B cell (primary cell): ENCODE data around the gene CEL. TPM values are rescaled to one million over a fixed set of nuclear protein-coding genes. Genes with fewer than 3 reads are reported as not detected.

Experiments
- ATAC-seq: fragments of 200-7000 bp; cut with Tn5 transposase; one replicate; pipeline ENCODE4 v1.10.0; 2021; ENCODE audit warnings: low read depth, mild to moderate bottlenecking, moderate number of reproducible peaks, moderate library complexity
- CTCF ChIA-PET: fragments of 350-600 bp; sonication (Branson Sonifier 250); formaldehyde crosslinking; loops from one replicate; lab custom pipeline; 2021; ENCODE audit warnings: antibody characterized with exemption, inconsistent platforms; lab: Charles Lee
- POLR2A ChIA-PET: fragments of 350-600 bp; sonication (Branson Sonifier 250); formaldehyde crosslinking; loops from one replicate; lab custom pipeline; 2021; ENCODE audit warnings: antibody characterized with exemption; lab: Charles Lee
- DNase-seq: peaks from one replicate; pipeline ENCODE4 v3.0.0; 2013
- H2AFZ ChIP-seq: 2 replicates; pipeline ENCODE4 v1.6.1; 2012; ENCODE audit warnings: mild to moderate bottlenecking, low read depth, low read length; ENCODE audit not compliant: insufficient read depth, poor library complexity, severe bottlenecking
- H3K27ac ChIP-seq, 2 donors: 1 replicate in 1 of 2; 2 replicates in 1 of 2; pipeline ENCODE4 v1.5.1; 2012 to 2013; ENCODE audit warnings: low read length in 2 of 2, mild to moderate bottlenecking in 2 of 2, moderate library complexity in 1 of 2
- H3K27me3 ChIP-seq, 4 experiments: fragments of 200-600 bp in 1 of 4; sonication (generic) in 1 of 4; replicated peaks in 1 of 4; 1 replicate in 2 of 4; 2 replicates in 2 of 4; pipeline versions ENCODE4 v1.6.1 to v1.7.0; 2013 to 2016; ENCODE audit warnings: low read length in 3 of 4, mild to moderate bottlenecking in 2 of 4, mixed read lengths in 1 of 4, moderate library complexity in 1 of 4; ENCODE audit not compliant: insufficient read depth in 4 of 4, control insufficient read depth in 3 of 4; ENCODE audit errors: control extremely low read depth in 1 of 4
- H3K36me3 ChIP-seq, 2 experiments: replicated peaks in 1 of 2; 1 replicate in 1 of 2; 2 replicates in 1 of 2; pipeline versions ENCODE4 v1.6.1 to v1.7.1; 2013; ENCODE audit warnings: low read length in 1 of 2; ENCODE audit not compliant: insufficient read depth in 2 of 2, control insufficient read depth in 1 of 2; ENCODE audit errors: control extremely low read depth in 1 of 2, extremely low read depth in 1 of 2
- H3K4me1 ChIP-seq, 2 donors: fragments of 200-600 bp in 1 of 2; sonication (generic) in 1 of 2; 1 replicate in 1 of 2; 2 replicates in 1 of 2; pipeline versions ENCODE4 v1.5.1 to v1.6.1; 2013 to 2017; ENCODE audit warnings: low read length in 2 of 2; ENCODE audit not compliant: control insufficient read depth in 2 of 2, insufficient read depth in 2 of 2
- H3K4me2 ChIP-seq: replicated peaks from 2 replicates; pipeline ENCODE3; 2012; ENCODE audit warnings: mild to moderate bottlenecking, low read depth, low read length; ENCODE audit not compliant: poor library complexity, severe bottlenecking
- H3K4me3 ChIP-seq, 5 experiments: fragments of 200-600 bp in 1 of 5; sonication (generic) in 1 of 5; 1 replicate in 3 of 5; 2 replicates in 2 of 5; pipeline versions ENCODE4 v1.5.1 to v1.7.0; 2011 to 2016; ENCODE audit warnings: low read length in 4 of 5, mild to moderate bottlenecking in 4 of 5, low read depth in 2 of 5, control low read depth in 1 of 5, moderate library complexity in 1 of 5; ENCODE audit not compliant: insufficient read depth in 1 of 5; ENCODE audit errors: control extremely low read depth in 1 of 5, extremely low read depth in 1 of 5
- H3K79me2 ChIP-seq: fragments of 200-600 bp; sonication (generic); one replicate; pipeline ENCODE4 v1.6.0; 2016; ENCODE audit warnings: low read length; ENCODE audit not compliant: control insufficient read depth, insufficient read depth
- H3K9ac ChIP-seq: fragments of 200-600 bp; sonication (generic); 2 replicates; pipeline ENCODE4 v1.6.1; 2017; ENCODE audit warnings: mild to moderate bottlenecking, low read length, moderate library complexity
- H3K9me3 ChIP-seq, 3 donors: one replicate each; pipeline versions ENCODE4 v1.6.1 to v1.7.1; 2013; ENCODE audit warnings: low read length in 2 of 3; ENCODE audit not compliant: control insufficient read depth in 2 of 3, insufficient read depth in 1 of 3; ENCODE audit errors: control extremely low read depth in 1 of 3
- H4K20me1 ChIP-seq: 2 replicates; pipeline ENCODE4 v1.6.0; 2012; ENCODE audit warnings: mild to moderate bottlenecking, low read length; ENCODE audit not compliant: insufficient read depth, control insufficient read depth, poor library complexity, severe bottlenecking
- H3K27ac Mint-ChIP-seq: one replicate; pipeline ENCODE4 v1.8.0; 2021; ENCODE audit warnings: mixed read lengths
- H3K27me3 Mint-ChIP-seq: one replicate; pipeline ENCODE4 v1.8.0; 2021; ENCODE audit warnings: mixed read lengths
- H3K4me1 Mint-ChIP-seq: one replicate; pipeline ENCODE4 v1.8.0; 2021; ENCODE audit warnings: mixed read lengths
- H3K4me3 Mint-ChIP-seq: one replicate; pipeline ENCODE4 v1.8.0; 2021; ENCODE audit warnings: mixed read lengths
- H3K9me3 Mint-ChIP-seq: one replicate; pipeline ENCODE4 v1.8.0; 2022; ENCODE audit warnings: mixed read lengths; ENCODE audit not compliant: insufficient read depth
- CTCF ChIP-seq: fragments of 200-600 bp; IDR thresholded peaks from one replicate; pipeline ENCODE4 v1.8.0; 2022; ENCODE audit warnings: antibody characterized with exemption, mild to moderate bottlenecking
- EZH2 ChIP-seq: IDR thresholded peaks from 2 replicates; pipeline ENCODE4 v1.6.1; 2012; ENCODE audit warnings: borderline replicate concordance, low read depth, mild to moderate bottlenecking, moderate library complexity, low read length; ENCODE audit not compliant: insufficient read depth, poor library complexity, severe bottlenecking
- WGBS: methylation state at CpG from one replicate; pipeline ENCODE4 v1.1.5; 2013; ENCODE audit warnings: missing lambda C conversion rate; ENCODE audit not compliant: insufficient coverage; 5-methylcytosine and 5-hydroxymethylcytosine counted together
- intact Hi-C: fragments of 100-400 bp; cut with micrococcal nuclease; formaldehyde crosslinking; loops from one replicate; pipeline ENCODE4 v1.10.0; 2022
- polyA plus RNA-seq: library from polyadenylated mRNA; depleted of rRNA; stranded (reverse); fragments of >200 nt; gene quantifications from 2 replicates; pipeline ENCODE4 v1.2.3, GENCODE V29; 2012
- total RNA-seq, 2 donors: library from RNA; stranded (reverse); fragments of 120-200 nt in 1 of 2; gene quantifications; 1 replicate in 1 of 2; 2 replicates in 1 of 2; pipeline versions ENCODE4 v1.2.3 to v1.2.4, GENCODE V29; 2013 to 2022

Gene CEL
- total and polyA plus RNA-seq, 2 donors (not counting 1 experiment from before 2014, with no cell fraction given) = 0.51 to 0.57 TPM

- ChIA-PET POLR2A (no interaction called here), CTCF (no interaction called here)
- no peaks in the 10 kb centered on the region for H3K4me1 ChIP-seq
- H3K4me2 ChIP-seq = no peak overlapping the region
- Mint-ChIP-seq H3K4me1 (no peaks in the 10 kb centered on the region), H3K27me3 (no peaks in the 10 kb centered on the region), H3K27ac (no peak overlapping the region), H3K4me3 (no peak overlapping the region), H3K9me3 (no peaks in the 10 kb centered on the region)
- H3K79me2 ChIP-seq = no peaks in the 10 kb centered on the region
- no peak overlapping the region for H2AFZ ChIP-seq
- no peaks in the 10 kb centered on the region for H3K9me3 ChIP-seq
- H4K20me1 ChIP-seq = no peaks in the 10 kb centered on the region
- H3K27ac ChIP-seq = no peak overlapping the region
- 99% methylated on average over 9 of the region's 10 CpGs for WGBS
- intact Hi-C loops = no loop called here
- H3K27me3 ChIP-seq = no peaks in the 10 kb centered on the region
- ATAC-seq (no peak), DNase-seq (no peak)
- H3K4me3 ChIP-seq = no peak overlapping the region
- no peaks in the 10 kb centered on the region for H3K36me3 ChIP-seq
- no peak for TF ChIP-seq EZH2
- no peak for TF ChIP-seq CTCF
- H3K9ac ChIP-seq = no peak overlapping the region
Observed at GRCh38 chr9:133088146-133088750, 26.5 kb downstream of the CEL start.

- Mint-ChIP-seq H3K4me1 (no peaks in the 10 kb centered on the region), H3K27ac (no peak overlapping the region), H3K9me3 (no peaks in the 10 kb centered on the region), H3K4me3 (no peak overlapping the region), H3K27me3 (no peaks in the 10 kb centered on the region)
- Histone ChIP-seq H3K27me3 (no peaks in the 10 kb centered on the region), H3K79me2 (no peaks in the 10 kb centered on the region), H3K9me3 (no peaks in the 10 kb centered on the region), H3K9ac (no peak overlapping the region), H3K4me2 (no peak overlapping the region), H3K4me1 (no peaks in the 10 kb centered on the region), H4K20me1 (no peaks in the 10 kb centered on the region), H2AFZ (no peak overlapping the region), H3K4me3 (no peak overlapping the region), H3K27ac (no peak overlapping the region), H3K36me3 (no peaks in the 10 kb centered on the region)
- no peak for ATAC-seq
- 82% methylated on average over 4 of the region's 7 CpGs for WGBS
- no peak for DNase-seq
- POLR2A ChIA-PET = no interaction called here
- CTCF ChIA-PET = no interaction called here
- intact Hi-C loops = no loop called here
- TF ChIP-seq CTCF (no peak), EZH2 (no peak)
Observed at GRCh38 chr9:133088756-133089155, 27.0 kb downstream of the CEL start.
